Panc1 (cell line): ENCODE results near the gene FIGLA.

ENCODE experiments used
- POLR2AphosphoS5 ChIP-seq: IDR thresholded peaks from 2 replicates; pipeline ENCODE4 v1.6.1; 2012; ENCODE audit warnings: mild to moderate bottlenecking, low read depth, low read length, moderate library complexity
- SIN3A ChIP-seq: IDR thresholded peaks from 2 replicates; pipeline ENCODE4 v1.6.1; 2012; ENCODE audit warnings: low read depth, mild to moderate bottlenecking, low read length, moderate library complexity, borderline replicate concordance; ENCODE audit not compliant: insufficient read depth
- TCF7L2 ChIP-seq: IDR thresholded peaks from 2 replicates; pipeline ENCODE4 v1.6.1; 2011; ENCODE audit warnings: mild to moderate bottlenecking, low read depth, low read length, inconsistent platforms
- TF ChIP-seq, protein P1 (sequence below): fragments of 450-650 bp; IDR thresholded peaks from 2 replicates; pipeline ENCODE4 v1.5.1; 2017; ENCODE audit warnings: mild to moderate bottlenecking
- TF ChIP-seq, protein P2 (sequence below), 2 experiments: IDR thresholded peaks; 2 replicates each; pipeline ENCODE4 v1.6.1; 2011 to 2012; ENCODE audit warnings: low read depth in 2 of 2, control low read depth in 1 of 2, low read length in 1 of 2, mild to moderate bottlenecking in 1 of 2, moderate library complexity in 1 of 2; ENCODE audit not compliant: insufficient read depth in 1 of 2

- TF ChIP-seq, protein P1, sequence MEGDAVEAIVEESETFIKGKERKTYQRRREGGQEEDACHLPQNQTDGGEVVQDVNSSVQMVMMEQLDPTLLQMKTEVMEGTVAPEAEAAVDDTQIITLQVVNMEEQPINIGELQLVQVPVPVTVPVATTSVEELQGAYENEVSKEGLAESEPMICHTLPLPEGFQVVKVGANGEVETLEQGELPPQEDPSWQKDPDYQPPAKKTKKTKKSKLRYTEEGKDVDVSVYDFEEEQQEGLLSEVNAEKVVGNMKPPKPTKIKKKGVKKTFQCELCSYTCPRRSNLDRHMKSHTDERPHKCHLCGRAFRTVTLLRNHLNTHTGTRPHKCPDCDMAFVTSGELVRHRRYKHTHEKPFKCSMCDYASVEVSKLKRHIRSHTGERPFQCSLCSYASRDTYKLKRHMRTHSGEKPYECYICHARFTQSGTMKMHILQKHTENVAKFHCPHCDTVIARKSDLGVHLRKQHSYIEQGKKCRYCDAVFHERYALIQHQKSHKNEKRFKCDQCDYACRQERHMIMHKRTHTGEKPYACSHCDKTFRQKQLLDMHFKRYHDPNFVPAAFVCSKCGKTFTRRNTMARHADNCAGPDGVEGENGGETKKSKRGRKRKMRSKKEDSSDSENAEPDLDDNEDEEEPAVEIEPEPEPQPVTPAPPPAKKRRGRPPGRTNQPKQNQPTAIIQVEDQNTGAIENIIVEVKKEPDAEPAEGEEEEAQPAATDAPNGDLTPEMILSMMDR: no peak
- TF ChIP-seq SIN3A (no peak), POLR2AphosphoS5 (no peak), TCF7L2 (no peak)
- TF ChIP-seq, protein P2, sequence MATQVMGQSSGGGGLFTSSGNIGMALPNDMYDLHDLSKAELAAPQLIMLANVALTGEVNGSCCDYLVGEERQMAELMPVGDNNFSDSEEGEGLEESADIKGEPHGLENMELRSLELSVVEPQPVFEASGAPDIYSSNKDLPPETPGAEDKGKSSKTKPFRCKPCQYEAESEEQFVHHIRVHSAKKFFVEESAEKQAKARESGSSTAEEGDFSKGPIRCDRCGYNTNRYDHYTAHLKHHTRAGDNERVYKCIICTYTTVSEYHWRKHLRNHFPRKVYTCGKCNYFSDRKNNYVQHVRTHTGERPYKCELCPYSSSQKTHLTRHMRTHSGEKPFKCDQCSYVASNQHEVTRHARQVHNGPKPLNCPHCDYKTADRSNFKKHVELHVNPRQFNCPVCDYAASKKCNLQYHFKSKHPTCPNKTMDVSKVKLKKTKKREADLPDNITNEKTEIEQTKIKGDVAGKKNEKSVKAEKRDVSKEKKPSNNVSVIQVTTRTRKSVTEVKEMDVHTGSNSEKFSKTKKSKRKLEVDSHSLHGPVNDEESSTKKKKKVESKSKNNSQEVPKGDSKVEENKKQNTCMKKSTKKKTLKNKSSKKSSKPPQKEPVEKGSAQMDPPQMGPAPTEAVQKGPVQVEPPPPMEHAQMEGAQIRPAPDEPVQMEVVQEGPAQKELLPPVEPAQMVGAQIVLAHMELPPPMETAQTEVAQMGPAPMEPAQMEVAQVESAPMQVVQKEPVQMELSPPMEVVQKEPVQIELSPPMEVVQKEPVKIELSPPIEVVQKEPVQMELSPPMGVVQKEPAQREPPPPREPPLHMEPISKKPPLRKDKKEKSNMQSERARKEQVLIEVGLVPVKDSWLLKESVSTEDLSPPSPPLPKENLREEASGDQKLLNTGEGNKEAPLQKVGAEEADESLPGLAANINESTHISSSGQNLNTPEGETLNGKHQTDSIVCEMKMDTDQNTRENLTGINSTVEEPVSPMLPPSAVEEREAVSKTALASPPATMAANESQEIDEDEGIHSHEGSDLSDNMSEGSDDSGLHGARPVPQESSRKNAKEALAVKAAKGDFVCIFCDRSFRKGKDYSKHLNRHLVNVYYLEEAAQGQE (IDR thresholded peaks at IDR 0.05; ENCODE audit: insufficient read depth in 1 of 2, low read depth in 2 of 2, low read length in 1 of 2): no peak
Observed at GRCh38 chr2:70837980-70838925, 47.8 kb upstream of the FIGLA start.
